CD14-positive monocyte (primary cell): ENCODE data around the gene RPL35. TPM values are rescaled to one million over a fixed set of nuclear protein-coding genes. Genes with fewer than 3 reads are reported as not detected.

ENCODE experiments used
- DNase-seq, 3 donors: peaks; one replicate each; pipeline ENCODE4 v3.0.0-alpha.2; 2011 to 2022
- H2AFZ ChIP-seq: 2 replicates; pipeline ENCODE4 v1.6.0; 2012; ENCODE audit warnings: mild to moderate bottlenecking, low read depth, low read length, inconsistent platforms; ENCODE audit not compliant: insufficient read depth, poor library complexity, severe bottlenecking
- H3K27ac ChIP-seq, 2 donors: 1 replicate in 1 of 2; 2 replicates in 1 of 2; pipeline ENCODE4 v1.5.1; 2012 to 2013; ENCODE audit warnings: low read length in 2 of 2, control low read depth in 1 of 2, inconsistent platforms in 1 of 2, low read depth in 1 of 2, mild to moderate bottlenecking in 1 of 2
- H3K27me3 ChIP-seq, 2 donors: one replicate each; pipeline versions ENCODE4 v1.6.0 to v1.6.1; 2011 to 2013; ENCODE audit warnings: low read length in 2 of 2; ENCODE audit not compliant: control insufficient read depth in 2 of 2, insufficient read depth in 2 of 2
- H3K36me3 ChIP-seq, 2 donors: replicated peaks in 1 of 2; 1 replicate in 1 of 2; 2 replicates in 1 of 2; pipeline versions ENCODE4 v1.5.1 to v1.6.1; 2012 to 2013; ENCODE audit warnings: low read length in 2 of 2, control low read depth in 1 of 2, inconsistent platforms in 1 of 2, mild to moderate bottlenecking in 1 of 2; ENCODE audit not compliant: insufficient read depth in 2 of 2, control insufficient read depth in 1 of 2
- H3K4me1 ChIP-seq, 2 donors: 1 replicate in 1 of 2; 2 replicates in 1 of 2; pipeline versions ENCODE4 v1.5.1 to v1.6.1; 2012 to 2013; ENCODE audit warnings: low read length in 2 of 2, control low read depth in 1 of 2, inconsistent platforms in 1 of 2, mild to moderate bottlenecking in 1 of 2, moderate library complexity in 1 of 2; ENCODE audit not compliant: insufficient read depth in 2 of 2, control insufficient read depth in 1 of 2
- H3K4me2 ChIP-seq: replicated peaks from 2 replicates; pipeline ENCODE3; 2012; ENCODE audit warnings: low read length, moderate library complexity, mild to moderate bottlenecking; ENCODE audit not compliant: poor library complexity, severe bottlenecking; ENCODE audit errors: extremely low read depth
- H3K4me3 ChIP-seq, 3 experiments: fragments of 200-600 bp in 1 of 3; sonication (generic) in 1 of 3; replicated peaks in 1 of 3; 1 replicate in 2 of 3; 2 replicates in 1 of 3; pipeline ENCODE4 v1.5.1; 2011 to 2013; ENCODE audit warnings: low read length in 3 of 3, mild to moderate bottlenecking in 3 of 3, control low read depth in 2 of 3, low read depth in 2 of 3, inconsistent platforms in 1 of 3, moderate library complexity in 1 of 3
- H3K79me2 ChIP-seq: 2 replicates; pipeline ENCODE4 v1.6.0; 2012; ENCODE audit warnings: mild to moderate bottlenecking, control low read depth, inconsistent platforms, low read length, moderate library complexity; ENCODE audit not compliant: insufficient read depth
- H3K9ac ChIP-seq: 2 replicates; pipeline ENCODE4 v1.6.0; 2017; ENCODE audit warnings: low read length, mild to moderate bottlenecking; ENCODE audit not compliant: insufficient read depth, poor library complexity, severe bottlenecking
- H3K9me3 ChIP-seq, 2 donors: replicated peaks in 1 of 2; 1 replicate in 1 of 2; 2 replicates in 1 of 2; pipeline versions ENCODE4 v1.5.1 to v1.6.1; 2012 to 2013; ENCODE audit warnings: low read length in 2 of 2, control low read depth in 1 of 2; ENCODE audit not compliant: control insufficient read depth in 1 of 2, insufficient read depth in 1 of 2
- H4K20me1 ChIP-seq: 2 replicates; pipeline ENCODE4 v1.6.0; 2012; ENCODE audit warnings: mild to moderate bottlenecking, low read length, control low read depth, moderate library complexity; ENCODE audit not compliant: insufficient read depth
- H3K27ac Mint-ChIP-seq, 7 donors: one replicate each; pipeline ENCODE4 v1.8.0; 2020; ENCODE audit warnings: mild to moderate bottlenecking in 7 of 7, mixed read lengths in 7 of 7, moderate library complexity in 6 of 7, inconsistent platforms in 2 of 7
- H3K27me3 Mint-ChIP-seq, 3 donors: one replicate each; pipeline ENCODE4 v1.8.0; 2021 to 2022; ENCODE audit warnings: low read depth in 3 of 3, mild to moderate bottlenecking in 3 of 3, mixed read lengths in 3 of 3, moderate library complexity in 3 of 3, inconsistent platforms in 1 of 3
- H3K36me3 Mint-ChIP-seq, 2 donors: one replicate each; pipeline ENCODE4 v1.8.0; 2020; ENCODE audit warnings: mixed read lengths in 2 of 2, inconsistent platforms in 1 of 2, mild to moderate bottlenecking in 1 of 2
- H3K4me1 Mint-ChIP-seq: one replicate; pipeline ENCODE4 v1.8.0; 2020; ENCODE audit warnings: mild to moderate bottlenecking, mixed read lengths
- H3K4me3 Mint-ChIP-seq, 2 donors: one replicate each; pipeline ENCODE4 v1.8.0; 2020; ENCODE audit warnings: mild to moderate bottlenecking in 2 of 2, mixed read lengths in 2 of 2, moderate library complexity in 1 of 2
- H3K9me3 Mint-ChIP-seq, 7 donors: one replicate each; pipeline ENCODE4 v1.8.0; 2020 to 2022; ENCODE audit warnings: mixed read lengths in 7 of 7, mild to moderate bottlenecking in 6 of 7, moderate library complexity in 6 of 7, inconsistent platforms in 2 of 7
- CTCF ChIP-seq: fragments of 200-600 bp; IDR thresholded peaks from one replicate; pipeline ENCODE4 v1.8.0; 2022; ENCODE audit warnings: antibody characterized with exemption, mild to moderate bottlenecking
- WGBS: methylation state at CpG from one replicate; pipeline ENCODE4 v1.1.5; 2013; ENCODE audit warnings: missing lambda C conversion rate; ENCODE audit not compliant: insufficient coverage; 5-methylcytosine and 5-hydroxymethylcytosine counted together
- intact Hi-C, 2 donors: fragments of 100-400 bp; cut with micrococcal nuclease; formaldehyde crosslinking; loops; one replicate each; pipeline versions ENCODE4 v1.15.0 to v1.15.1; 2023
- polyA plus RNA-seq, 3 donors: library from polyadenylated mRNA; depleted of rRNA in 1 of 3; unstranded in 2 of 3; stranded (reverse) in 1 of 3; fragments of 300-500 nt in 2 of 3; fragments of >200 nt in 1 of 3; fragmentation: Illumina TruSeq in 2 of 3; gene quantifications; 1 replicate in 2 of 3; 2 replicates in 1 of 3; pipeline ENCODE4 v1.2.3, GENCODE V29; 2012 to 2021

The RPL35 gene
- polyA plus RNA-seq, 3 donors: 660 to 1,209 (median 828) TPM

- WGBS: 80% methylated on average over 4 of the region's 7 CpGs
- peaks cover 42% of the 10 kb centered on the region for H3K4me1 Mint-ChIP-seq
- H3K79me2 ChIP-seq: peaks cover 41% of the 10 kb centered on the region
Observed at GRCh38 chr9:124863371-124863871, 1.7 kb upstream of the RPL35 start.

More at GRCh38 chr9:124863371-124863871, 1.7 kb upstream of the RPL35 start:
- TF ChIP-seq CTCF: no peak
- peaks cover 0 to 2% (median 0%) of the 10 kb centered on the region in 3 donors for H3K27me3 Mint-ChIP-seq
- no peak overlapping the region for H3K9ac ChIP-seq
- no peaks in the 10 kb centered on the region for H3K27me3 ChIP-seq
- no peak overlapping the region for H3K4me3 Mint-ChIP-seq
- no peak overlapping the region for H3K27ac ChIP-seq
- no peak overlapping the region for H3K4me3 ChIP-seq
- H2AFZ ChIP-seq: no peak overlapping the region
- peaks cover 21 to 25% of the 10 kb centered on the region in 2 donors for H3K36me3 ChIP-seq
- DNase-seq: no peak
- H3K27ac Mint-ChIP-seq: peak overlapping the region in 4 of 7 donors; percentile 18 to 53 (median 38)
- no peaks in the 10 kb centered on the region for H3K9me3 Mint-ChIP-seq
- peaks cover 21% of the 10 kb centered on the region in 2 donors for H3K36me3 Mint-ChIP-seq
- intact Hi-C loops: loop anchor here (5.0 to 10.0 kb wide), 2 partner anchors 79 to 281 kb away; partner anchors contain the start of genes GOLGA1 (in 2 of the 2) and SCAI (in 1 of the 2)
- peaks cover 34 to 39% of the 10 kb centered on the region in 2 donors for H3K4me1 ChIP-seq
- peaks cover 30% of the 10 kb centered on the region for H4K20me1 ChIP-seq
- no peak overlapping the region for H3K4me2 ChIP-seq
- H3K9me3 ChIP-seq: no peaks in the 10 kb centered on the region
